ENCODE measurements around the gene EMP2. TPM values are rescaled to one million over a fixed set of nuclear protein-coding genes. Genes with fewer than 3 reads are reported as not detected.

Gene EMP2
- total and polyA plus RNA-seq, 9 donors: 50.4 to 74.8 (median 63.9) TPM

DNA sequence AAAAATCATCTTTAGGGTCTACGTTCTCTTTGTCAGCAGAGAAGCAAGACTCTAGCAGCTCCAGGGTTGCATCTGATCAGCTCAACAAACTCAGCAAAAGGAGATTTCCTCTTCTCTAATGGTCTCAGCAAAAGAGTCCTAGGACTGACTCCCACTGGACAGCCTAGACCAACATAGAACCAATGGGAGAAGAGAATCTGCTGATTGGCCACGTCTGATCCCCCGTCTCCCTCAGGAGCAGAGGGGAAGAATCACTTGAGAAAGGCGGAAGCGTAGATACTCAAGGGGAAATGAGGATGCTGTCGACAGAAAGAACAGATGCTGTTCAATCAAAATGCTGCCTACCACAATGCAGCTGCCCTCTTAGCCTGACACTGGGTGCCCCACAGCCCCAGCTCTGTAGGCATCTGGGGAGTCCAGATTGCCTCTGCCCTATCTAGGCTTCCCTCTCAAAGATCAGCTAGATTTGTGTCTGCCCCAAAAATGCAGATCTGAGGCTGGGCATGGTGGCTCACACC, 31.5 kb upstream of the EMP2 start:
- no peaks in the 10 kb centered on the region for H3K36me3 ChIP-seq (ENCODE audit: control insufficient read depth, insufficient read depth, low read length)
- WGBS (ENCODE audit: insufficient coverage): 58% methylated on average over 2 of the region's 6 CpGs
- no peak for DNase-seq
- H3K9me3 ChIP-seq (replicated peaks; ENCODE audit: control insufficient read depth, low read depth, low read length): no peaks in the 10 kb centered on the region
- no peak overlapping the region for H3K4me3 ChIP-seq (ENCODE audit: low read length)
- H3K27me3 ChIP-seq (ENCODE audit: control insufficient read depth, insufficient read depth, low read length): no peaks in the 10 kb centered on the region
- no peak overlapping the region for H3K27ac ChIP-seq (ENCODE audit: low read length)
- peaks cover 22% of the 10 kb centered on the region for H3K4me1 ChIP-seq (ENCODE audit: control insufficient read depth, insufficient read depth, low read length)

DNA sequence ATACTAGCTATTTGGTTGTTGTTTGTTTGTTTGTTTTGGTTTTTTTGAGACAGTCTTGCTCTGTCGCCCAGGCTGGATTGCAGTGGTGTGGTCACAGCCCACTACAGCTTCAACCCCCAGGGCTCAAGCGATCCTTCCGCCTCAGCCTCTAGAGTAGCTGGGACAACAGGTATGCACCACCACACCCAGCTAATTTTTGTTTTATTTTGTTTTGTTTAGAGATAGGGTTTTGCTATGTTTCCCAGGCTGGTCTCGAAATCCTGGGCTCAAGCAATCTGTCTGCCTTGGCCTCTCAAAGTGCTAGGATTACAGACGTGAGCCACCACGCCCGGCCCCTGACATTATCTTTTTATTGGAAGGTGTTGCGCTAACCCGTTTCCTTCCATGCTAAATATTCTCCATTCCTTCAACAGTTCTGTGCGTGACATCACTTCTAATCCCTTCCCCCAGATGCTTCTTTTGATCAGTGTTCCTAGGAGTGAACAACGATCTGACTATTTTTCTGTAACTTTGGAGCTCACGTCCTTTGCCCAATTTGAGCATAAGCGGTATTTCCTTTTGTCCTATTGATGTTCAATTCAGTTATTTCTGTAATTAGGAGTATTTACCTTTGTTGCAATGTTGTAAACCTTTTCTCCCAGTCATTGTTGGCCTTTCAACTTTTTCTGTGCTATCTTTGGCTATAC, 30.2 kb upstream of the EMP2 start:
- WGBS (ENCODE audit: insufficient coverage): 62% methylated on average over 7 of the region's 13 CpGs
- H3K27ac ChIP-seq (ENCODE audit: low read length): no peak overlapping the region
- H3K27me3 ChIP-seq (ENCODE audit: control insufficient read depth, insufficient read depth, low read length): peaks cover 2% of the 10 kb centered on the region
- no peak overlapping the region for H3K4me3 ChIP-seq (ENCODE audit: low read length)
- H3K4me1 ChIP-seq (ENCODE audit: control insufficient read depth, insufficient read depth, low read length): peaks cover 18% of the 10 kb centered on the region
- DNase-seq: no peak
- H3K9me3 ChIP-seq (replicated peaks; ENCODE audit: control insufficient read depth, low read depth, low read length): no peaks in the 10 kb centered on the region
- H3K36me3 ChIP-seq (ENCODE audit: control insufficient read depth, insufficient read depth, low read length): no peaks in the 10 kb centered on the region

DNA sequence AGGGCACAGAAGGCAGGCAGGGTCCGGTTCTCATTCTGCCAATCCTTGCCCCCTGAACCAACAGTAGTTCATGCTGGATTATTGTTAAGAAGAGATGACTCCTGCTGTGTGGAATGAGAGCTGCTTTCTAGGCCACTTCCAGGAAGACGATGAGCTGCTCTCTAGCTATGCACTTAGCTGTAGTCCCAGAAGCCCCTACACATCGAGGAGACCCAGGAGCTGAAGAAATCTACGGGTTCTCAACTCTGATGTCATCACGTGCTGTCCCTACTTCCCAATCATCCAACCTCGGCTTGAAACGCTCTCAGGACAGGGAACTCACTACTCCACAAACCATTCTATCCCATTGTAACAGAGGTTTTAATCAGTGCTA, 29.0 kb upstream of the EMP2 start:
- no peaks in the 10 kb centered on the region for H3K36me3 ChIP-seq (ENCODE audit: control insufficient read depth, insufficient read depth, low read length)
- peak overlapping the region; percentile 86 for H3K27ac ChIP-seq (ENCODE audit: low read length)
- peak; percentile 89 for DNase-seq
- 60% methylated on average over 4 of the region's 7 CpGs for WGBS (ENCODE audit: insufficient coverage)
- H3K27me3 ChIP-seq (ENCODE audit: control insufficient read depth, insufficient read depth, low read length): peaks cover 2% of the 10 kb centered on the region
- H3K9me3 ChIP-seq (replicated peaks; ENCODE audit: control insufficient read depth, low read depth, low read length): no peaks in the 10 kb centered on the region
- no peak overlapping the region for H3K4me3 ChIP-seq (ENCODE audit: low read length)
- H3K4me1 ChIP-seq (ENCODE audit: control insufficient read depth, insufficient read depth, low read length): peaks cover 18% of the 10 kb centered on the region

DNA sequence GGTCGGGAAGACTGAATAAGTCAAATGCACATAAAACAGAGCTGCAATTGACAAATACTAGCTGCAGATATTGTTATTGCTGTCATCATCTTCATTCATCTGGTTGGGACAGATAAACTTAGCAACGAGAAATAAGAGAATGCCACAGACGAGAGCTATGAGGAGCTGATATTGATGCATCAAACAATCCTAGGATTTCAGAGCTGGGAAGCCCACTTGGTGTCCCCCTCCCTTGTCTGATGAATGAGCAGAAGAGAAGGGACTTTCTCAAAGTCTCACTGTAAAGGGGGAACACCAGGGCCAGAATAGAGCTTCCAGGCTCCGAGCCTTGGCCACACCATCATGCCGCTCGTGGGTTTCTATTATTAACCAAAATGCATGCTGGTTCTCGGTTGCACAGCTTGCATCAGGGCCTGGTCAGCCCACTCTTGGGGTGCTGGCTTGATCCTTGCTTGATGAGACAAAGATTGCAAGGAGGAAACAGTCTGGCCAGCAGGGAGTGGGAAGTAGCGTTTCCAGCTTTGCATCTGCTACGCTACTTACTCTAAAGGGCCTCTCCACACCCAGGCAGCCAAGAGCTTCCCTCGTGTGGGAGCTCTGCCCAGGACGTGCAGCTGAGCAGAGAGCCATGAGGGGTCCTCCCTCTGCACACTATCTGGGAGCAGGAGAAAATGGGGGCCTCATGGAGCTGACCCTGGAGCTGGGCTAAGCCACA, 28.4 kb upstream of the EMP2 start:
- no peak overlapping the region for H3K4me3 ChIP-seq (ENCODE audit: low read length)
- peak; percentile 95 for DNase-seq
- H3K27ac ChIP-seq (ENCODE audit: low read length): peak overlapping the region; percentile 86
- H3K36me3 ChIP-seq (ENCODE audit: control insufficient read depth, insufficient read depth, low read length): no peaks in the 10 kb centered on the region
- H3K27me3 ChIP-seq (ENCODE audit: control insufficient read depth, insufficient read depth, low read length): peaks cover 2% of the 10 kb centered on the region
- peaks cover 18% of the 10 kb centered on the region for H3K4me1 ChIP-seq (ENCODE audit: control insufficient read depth, insufficient read depth, low read length)
- 22% methylated on average over 5 of the region's 11 CpGs for WGBS (ENCODE audit: insufficient coverage)
- peaks cover 3% of the 10 kb centered on the region for H3K9me3 ChIP-seq (replicated peaks; ENCODE audit: control insufficient read depth, low read depth, low read length)

DNA sequence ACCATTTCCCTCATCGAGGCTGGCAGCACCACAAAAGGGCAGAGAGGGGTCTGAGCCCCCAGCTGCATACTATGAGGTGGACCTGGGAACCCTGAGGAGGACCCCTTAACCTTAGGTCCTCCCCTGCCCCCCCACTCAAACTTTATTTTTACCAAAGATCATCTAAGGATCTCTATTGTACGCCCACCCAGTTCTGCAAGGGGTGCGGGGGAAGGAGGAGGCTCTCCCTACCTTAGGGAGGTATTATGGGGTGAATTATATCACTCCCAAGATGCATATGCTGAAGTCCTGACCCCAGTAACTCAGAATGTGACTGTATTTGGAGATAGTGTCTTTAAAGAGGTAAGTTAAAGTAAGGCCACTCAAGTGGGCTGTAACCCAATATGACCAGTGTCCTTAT, 26.8 kb upstream of the EMP2 start:
- no CpG with 5 or more reads among the region's 3 CpGs for WGBS (ENCODE audit: insufficient coverage)

DNA sequence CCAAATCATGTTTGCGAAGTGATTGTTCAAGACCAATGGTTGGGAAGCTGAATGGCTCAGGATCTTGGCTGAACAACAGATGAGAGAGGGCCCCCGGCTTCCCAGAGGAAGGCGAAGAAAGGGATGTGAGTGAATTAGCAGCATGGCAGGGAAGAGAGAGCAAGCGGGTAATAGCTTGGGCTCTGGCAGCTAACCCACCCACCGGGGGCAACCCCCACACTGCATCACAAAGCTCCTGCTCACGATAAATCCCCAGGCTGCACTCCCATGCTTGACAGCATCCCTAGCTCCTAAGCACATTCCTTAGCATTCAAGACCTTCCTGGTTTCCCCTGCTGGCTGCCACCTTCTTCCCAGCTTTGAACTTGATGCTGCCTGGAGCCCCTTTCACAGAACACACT, 26.2 kb upstream of the EMP2 start:
- DNase-seq: no peak
- no peak overlapping the region for H3K4me3 ChIP-seq (ENCODE audit: low read length)
- H3K27ac ChIP-seq (ENCODE audit: low read length): no peak overlapping the region
- peaks cover 4% of the 10 kb centered on the region for H3K9me3 ChIP-seq (replicated peaks; ENCODE audit: control insufficient read depth, low read depth, low read length)
- H3K27me3 ChIP-seq (ENCODE audit: control insufficient read depth, insufficient read depth, low read length): peaks cover 2% of the 10 kb centered on the region
- H3K4me1 ChIP-seq (ENCODE audit: control insufficient read depth, insufficient read depth, low read length): peaks cover 22% of the 10 kb centered on the region
- H3K36me3 ChIP-seq (ENCODE audit: control insufficient read depth, insufficient read depth, low read length): no peaks in the 10 kb centered on the region
- 40% methylated on average over 3 of the region's 6 CpGs for WGBS (ENCODE audit: insufficient coverage)

More for the DNA sequence above, 26.8 kb upstream of the EMP2 start:
- peaks cover 16% of the 10 kb centered on the region for H3K4me1 ChIP-seq (ENCODE audit: control insufficient read depth, insufficient read depth, low read length)
- no peaks in the 10 kb centered on the region for H3K36me3 ChIP-seq (ENCODE audit: control insufficient read depth, insufficient read depth, low read length)
- H3K4me3 ChIP-seq (ENCODE audit: low read length): no peak overlapping the region
- no peak for DNase-seq
- no peak overlapping the region for H3K27ac ChIP-seq (ENCODE audit: low read length)
- H3K9me3 ChIP-seq (replicated peaks; ENCODE audit: control insufficient read depth, low read depth, low read length): peaks cover 4% of the 10 kb centered on the region
- peaks cover 2% of the 10 kb centered on the region for H3K27me3 ChIP-seq (ENCODE audit: control insufficient read depth, insufficient read depth, low read length)

DNA sequence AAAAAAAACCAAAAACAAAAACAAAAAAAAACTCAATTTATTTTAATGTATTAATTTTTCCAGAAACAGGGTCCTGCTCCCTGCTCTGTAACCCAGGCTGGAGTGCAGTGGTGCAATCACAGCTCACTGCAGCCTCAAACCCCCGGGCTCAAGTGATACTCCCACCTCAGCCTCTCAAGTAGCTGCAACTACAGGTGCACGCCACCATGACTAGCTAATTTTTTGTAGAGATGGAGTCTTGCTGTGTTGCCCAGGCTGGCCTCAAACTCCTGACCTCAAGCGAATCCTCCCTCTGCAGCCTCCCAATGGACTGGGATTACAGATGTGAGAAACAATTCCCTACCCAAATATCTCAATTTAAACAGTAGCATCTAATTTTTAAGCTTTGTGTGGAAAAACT, 25.2 kb upstream of the EMP2 start:
- no peak overlapping the region for H3K4me3 ChIP-seq (ENCODE audit: low read length)
- peaks cover 2% of the 10 kb centered on the region for H3K27me3 ChIP-seq (ENCODE audit: control insufficient read depth, insufficient read depth, low read length)
- H3K27ac ChIP-seq (ENCODE audit: low read length): no peak overlapping the region
- peaks cover 4% of the 10 kb centered on the region for H3K9me3 ChIP-seq (replicated peaks; ENCODE audit: control insufficient read depth, low read depth, low read length)
- no CpG with 5 or more reads among the region's 3 CpGs for WGBS (ENCODE audit: insufficient coverage)
- peaks cover 30% of the 10 kb centered on the region for H3K4me1 ChIP-seq (ENCODE audit: control insufficient read depth, insufficient read depth, low read length)
- DNase-seq: no peak
- H3K36me3 ChIP-seq (ENCODE audit: control insufficient read depth, insufficient read depth, low read length): no peaks in the 10 kb centered on the region

DNA sequence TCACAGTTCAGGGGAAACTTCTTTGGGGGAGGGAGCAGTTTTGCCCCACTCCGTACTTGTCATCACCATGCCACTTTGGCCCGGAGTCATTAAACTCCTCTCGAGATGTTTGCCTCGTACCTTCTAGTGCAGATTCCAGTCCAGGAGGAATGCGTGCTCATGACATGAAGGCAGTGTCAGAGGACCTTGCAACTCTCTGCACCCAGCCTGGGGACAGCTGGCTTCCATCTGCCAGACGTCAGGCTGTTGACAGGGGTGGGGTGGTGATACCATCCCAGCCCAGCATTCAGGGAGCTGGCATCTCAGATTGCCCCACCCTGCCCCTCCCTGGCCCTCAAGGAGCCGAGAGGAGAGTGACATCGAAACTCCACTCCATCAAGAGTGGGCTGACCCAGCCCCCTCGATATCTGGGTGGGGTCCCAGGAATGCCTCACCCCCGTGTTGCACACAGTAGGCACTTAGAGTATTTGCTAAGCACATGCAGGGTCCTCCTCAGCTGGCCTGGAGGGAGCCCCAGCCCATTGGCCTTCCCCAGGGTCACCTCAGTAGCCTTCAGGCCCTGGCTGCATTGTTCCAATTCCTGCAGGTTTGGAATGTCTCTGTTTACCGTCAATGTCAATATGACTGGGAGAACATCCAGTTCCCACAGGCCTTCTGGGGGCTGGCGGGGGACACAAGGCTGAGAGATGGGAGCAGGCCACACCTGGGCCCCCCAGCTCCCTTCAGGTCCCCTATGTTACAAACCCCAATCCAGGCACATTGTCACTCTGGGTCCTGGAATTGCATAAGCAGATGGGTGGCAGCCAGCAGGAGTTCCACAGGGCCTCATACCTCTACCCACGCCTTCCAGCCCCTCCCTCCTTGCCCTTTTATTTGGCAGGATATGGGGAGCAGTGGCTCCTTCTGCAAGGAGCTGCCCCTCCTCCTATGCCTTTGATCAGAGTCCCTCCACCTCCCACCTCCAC, 21.3 kb upstream of the EMP2 start:
- WGBS (ENCODE audit: insufficient coverage): 59% methylated on average over 11 of the region's 13 CpGs
- Histone ChIP-seq H3K4me1 (ENCODE audit: control insufficient read depth, insufficient read depth, low read length) (peaks cover 34% of the 10 kb centered on the region), H3K4me3 (ENCODE audit: low read length) (no peak overlapping the region), H3K9me3 (replicated peaks; ENCODE audit: control insufficient read depth, low read depth, low read length) (peaks cover 4% of the 10 kb centered on the region), H3K27ac (ENCODE audit: low read length) (peak overlapping the region; percentile 74), H3K27me3 (ENCODE audit: control insufficient read depth, insufficient read depth, low read length) (peaks cover 2% of the 10 kb centered on the region), H3K36me3 (ENCODE audit: control insufficient read depth, insufficient read depth, low read length) (no peaks in the 10 kb centered on the region)
- peak; percentile 52 for DNase-seq

DNA sequence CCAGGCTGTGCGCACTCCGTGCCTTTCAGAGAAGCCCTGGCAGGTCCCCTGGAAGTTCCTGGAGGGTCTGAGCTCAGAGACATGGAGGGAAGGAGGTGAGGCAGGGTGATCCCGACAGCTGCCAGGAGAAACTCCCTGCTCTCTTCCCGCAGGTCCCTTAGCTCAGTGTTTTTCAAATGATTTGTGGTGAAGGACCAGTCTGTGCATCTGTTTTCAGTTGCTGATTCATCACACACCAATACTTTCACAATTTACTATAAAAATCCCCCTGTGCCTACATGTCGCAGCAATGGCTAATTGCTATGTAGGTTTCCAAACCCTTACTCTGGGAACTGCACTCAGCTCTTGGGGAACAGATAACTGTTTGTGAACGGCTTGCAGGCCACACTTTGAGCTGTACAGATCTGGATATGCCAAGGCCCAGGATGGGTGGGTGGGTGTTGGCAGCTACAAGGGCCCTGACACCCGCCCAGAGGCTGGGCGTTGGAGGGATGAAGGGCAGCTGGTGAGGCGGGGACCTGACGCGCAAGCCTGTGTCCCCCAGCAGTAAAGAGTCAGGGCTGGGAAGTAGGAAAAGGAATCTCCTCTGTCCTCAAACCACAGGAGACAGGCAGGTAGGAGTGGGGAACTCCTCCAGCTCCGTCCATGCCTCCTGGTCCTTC, 20.5 kb upstream of the EMP2 start:
- DNase-seq: no peak
- WGBS (ENCODE audit: insufficient coverage): 56% methylated on average over 3 of the region's 12 CpGs
- H3K36me3 ChIP-seq (ENCODE audit: control insufficient read depth, insufficient read depth, low read length): no peaks in the 10 kb centered on the region
- H3K4me1 ChIP-seq (ENCODE audit: control insufficient read depth, insufficient read depth, low read length): peaks cover 34% of the 10 kb centered on the region
- no peak overlapping the region for H3K4me3 ChIP-seq (ENCODE audit: low read length)
- H3K9me3 ChIP-seq (replicated peaks; ENCODE audit: control insufficient read depth, low read depth, low read length): peaks cover 4% of the 10 kb centered on the region
- peaks cover 3% of the 10 kb centered on the region for H3K27me3 ChIP-seq (ENCODE audit: control insufficient read depth, insufficient read depth, low read length)
- H3K27ac ChIP-seq (ENCODE audit: low read length): peak overlapping the region; percentile 74
